ENCODE measurements around the gene RASAL2. TPM values are rescaled to one million over a fixed set of nuclear protein-coding genes. Genes with fewer than 3 reads are reported as not detected.
"Not testable (repeated sequence)": the region's sequence is repeated elsewhere in the genome, so short reads cannot be mapped to it uniquely, and the experiment has no call there.

RASAL2 gene
- total RNA-seq, 4 donors from 2014 or later, result 26.0 to 51.4 (median 31.0) TPM

- DNase-seq (ENCODE audit: low spot score in 2 of 2), result no peak
- intact Hi-C loops (cut with DNase I; ENCODE audit: low total_unique reads), result no loop called here
- H3K4me3 ChIP-seq (ENCODE audit: low read depth, poor library complexity, severe bottlenecking), result no peak overlapping the region
- TF ChIP-seq CTCF (IDR thresholded peaks at IDR 0.05) (no peak), POLR2A (IDR thresholded peaks at IDR 0.05) (no peak)
- WGBS, 2 donors, result 67 to 76% methylated on average over 14 of the region's 14 CpGs
Observed at GRCh38 chr1:178379807-178380206, 285.9 kb downstream of the RASAL2 start.

DNA sequence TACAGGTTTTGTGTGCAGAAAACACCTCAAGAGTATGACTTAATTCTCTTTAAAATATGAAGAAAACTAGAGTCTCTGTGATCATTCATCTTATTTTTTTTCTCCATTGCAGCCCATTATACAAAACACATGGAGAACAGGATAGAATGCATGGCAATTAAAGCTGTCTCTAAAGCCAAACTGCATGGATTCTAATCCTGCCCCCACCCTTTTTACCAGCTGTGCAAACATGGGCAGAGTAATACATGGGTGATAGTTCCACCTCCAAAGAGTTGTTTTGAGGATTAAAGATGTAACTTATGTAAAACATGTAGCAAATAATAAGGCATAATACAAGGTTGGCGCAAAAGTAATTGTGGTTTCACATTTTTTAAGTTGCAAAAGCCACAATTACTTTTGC is 288.5 kb downstream of the RASAL2 start:
- H3K4me3 ChIP-seq (ENCODE audit: low read depth, poor library complexity, severe bottlenecking), result no peak overlapping the region
- no peak for TF ChIP-seq POLR2A (IDR thresholded peaks at IDR 0.05)
- intact Hi-C loops (cut with DNase I; ENCODE audit: low total_unique reads), result no loop called here
- DNase-seq (ENCODE audit: low spot score in 2 of 2), result no peak
- 76 to 94% methylated on average over 1 of the region's 1 CpG for WGBS, 2 donors

GRCh38 chr1:178385662-178386061 is 291.8 kb downstream of the RASAL2 start:
- DNase-seq (ENCODE audit: low spot score in 2 of 2), result no peak
- no peak for TF ChIP-seq POLR2A (IDR thresholded peaks at IDR 0.05)
- no peak for TF ChIP-seq CTCF (IDR thresholded peaks at IDR 0.05)
- intact Hi-C loops (cut with DNase I; ENCODE audit: low total_unique reads), result no loop called here
- WGBS, 2 donors, result 83 to 86% methylated on average over 1 of the region's 1 CpG
- no peak overlapping the region for H3K4me3 ChIP-seq (ENCODE audit: low read depth, poor library complexity, severe bottlenecking)

DNA sequence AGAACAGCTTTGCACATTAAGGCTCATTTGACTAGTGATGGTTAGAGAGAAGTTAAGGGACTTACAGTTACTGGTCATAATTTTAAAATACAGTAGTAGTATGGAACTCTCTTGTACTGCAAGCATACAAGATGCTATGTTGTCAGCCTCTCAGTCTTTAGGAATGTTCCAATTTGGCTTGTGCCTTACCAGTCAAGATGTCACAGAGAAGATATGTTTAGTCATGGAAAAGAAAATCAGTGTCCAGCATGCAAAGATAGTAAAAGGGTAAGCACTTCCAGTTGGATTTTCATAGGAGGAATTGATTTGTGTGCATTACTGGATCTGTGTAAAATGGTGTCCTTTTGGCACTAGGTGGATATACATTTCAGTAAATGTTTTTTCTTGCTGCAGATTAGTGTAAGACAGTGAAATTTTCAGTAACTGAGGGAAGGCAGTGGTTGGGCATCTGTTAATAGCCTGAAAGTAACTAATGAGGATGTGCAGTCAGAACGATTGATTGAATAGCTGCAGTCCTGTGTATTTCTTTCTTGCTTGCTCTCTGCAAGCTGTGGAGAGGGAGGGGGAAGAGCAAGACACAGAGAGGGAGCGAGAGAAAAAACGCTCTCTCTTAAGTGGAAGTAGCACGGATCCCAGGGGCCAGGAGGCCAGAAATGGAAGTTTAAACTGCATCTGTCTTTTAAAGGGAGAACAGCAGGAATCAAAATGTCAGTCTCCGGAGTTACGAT is 294.7 kb downstream of the RASAL2 start:
- WGBS, 2 donors, result 51% methylated on average over 6 of the region's 6 CpGs
- no peak overlapping the region for H3K4me3 ChIP-seq (ENCODE audit: low read depth, poor library complexity, severe bottlenecking)
- no peak for TF ChIP-seq POLR2A (IDR thresholded peaks at IDR 0.05)
- no peak for TF ChIP-seq CTCF (IDR thresholded peaks at IDR 0.05)
- intact Hi-C loops (cut with DNase I; ENCODE audit: low total_unique reads), result no loop called here
- DNase-seq (ENCODE audit: low spot score in 2 of 2), result no peak

DNA sequence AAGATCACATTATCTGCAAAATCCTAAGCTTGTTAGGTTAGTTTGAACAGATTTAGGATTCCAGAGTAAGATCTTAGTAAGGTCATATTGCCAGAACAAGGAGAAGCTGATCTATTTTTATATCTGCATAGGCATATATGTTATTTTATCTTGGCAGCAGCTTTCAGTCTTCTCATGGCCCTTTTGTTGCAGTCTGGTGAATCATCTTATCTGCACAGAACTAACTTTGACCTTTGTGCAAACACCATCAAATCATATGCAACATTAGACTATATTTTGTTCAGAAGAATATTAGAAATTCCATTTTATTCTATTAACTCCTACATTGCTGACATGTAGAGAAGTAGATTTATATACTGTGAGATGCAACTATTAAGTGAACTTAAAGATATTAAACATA is 295.5 kb downstream of the RASAL2 start:
- H3K4me3 ChIP-seq (ENCODE audit: low read depth, poor library complexity, severe bottlenecking), result no peak overlapping the region
- no peak for TF ChIP-seq POLR2A (IDR thresholded peaks at IDR 0.05)
- no peak for TF ChIP-seq CTCF (IDR thresholded peaks at IDR 0.05)
- DNase-seq (ENCODE audit: low spot score in 2 of 2), result no peak
- intact Hi-C loops (cut with DNase I; ENCODE audit: low total_unique reads), result no loop called here

DNA sequence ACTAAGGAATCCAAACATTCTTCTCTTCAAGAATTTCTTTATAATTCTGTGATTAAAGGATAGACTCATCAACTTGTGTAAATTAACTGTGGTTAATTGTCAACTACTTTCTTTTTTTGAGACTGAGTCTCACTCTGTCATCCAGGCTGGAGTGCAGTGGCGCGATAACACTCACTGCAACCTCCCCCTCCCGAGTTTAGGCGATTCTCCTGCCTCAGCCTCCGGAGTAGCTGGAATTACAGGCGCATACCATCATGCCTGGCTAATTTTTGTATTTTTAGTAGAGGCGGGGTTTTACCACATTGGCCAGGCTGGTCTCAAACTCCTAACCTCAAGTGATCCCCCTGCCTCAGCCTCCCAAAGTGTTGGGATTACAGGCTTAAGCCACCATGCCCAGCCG is 296.4 kb downstream of the RASAL2 start:
- intact Hi-C loops (cut with DNase I; ENCODE audit: low total_unique reads); H3K4me3 ChIP-seq (ENCODE audit: low read depth, poor library complexity, severe bottlenecking); DNase-seq (ENCODE audit: low spot score in 2 of 2): not testable (repeated sequence)
- WGBS, 2 donors, result 94 to 96% methylated on average over 8 of the region's 8 CpGs

DNA sequence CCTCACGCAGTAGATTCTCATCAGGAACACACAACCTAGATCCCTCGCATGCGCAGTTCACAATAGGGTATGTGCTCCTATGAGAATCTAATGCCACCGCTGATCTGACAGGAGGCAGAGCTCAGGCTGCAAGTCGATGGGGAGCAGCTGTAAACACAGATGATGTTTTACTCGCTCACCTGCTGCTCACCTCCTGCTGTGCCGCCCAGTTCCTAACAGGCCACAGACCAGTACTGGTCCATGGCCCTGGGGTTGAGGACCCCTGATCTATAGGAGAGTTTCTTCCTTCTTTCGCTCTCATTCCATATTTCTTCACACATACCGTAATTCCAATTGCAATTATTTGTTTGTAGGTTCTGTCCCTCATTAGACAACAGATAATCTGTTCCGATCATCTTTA is 299.5 kb downstream of the RASAL2 start:
- 89 to 93% methylated on average over 10 of the region's 10 CpGs for WGBS, 2 donors
- no peak for DNase-seq (ENCODE audit: low spot score in 2 of 2)
- TF ChIP-seq POLR2A (IDR thresholded peaks at IDR 0.05) (no peak), CTCF (IDR thresholded peaks at IDR 0.05) (no peak)
- intact Hi-C loops (cut with DNase I; ENCODE audit: low total_unique reads), result no loop called here
- H3K4me3 ChIP-seq (ENCODE audit: low read depth, poor library complexity, severe bottlenecking), result no peak overlapping the region
